PFSK-1 (cell line): ENCODE measurements around the gene RFX2.

Experiments used
- FOXP2 ChIP-seq: optimal IDR thresholded peaks from 2 replicates; pipeline ENCODE3; 2011; ENCODE audit warnings: borderline replicate concordance, control low read depth, inconsistent platforms; ENCODE audit not compliant: insufficient read depth; ENCODE audit errors: extremely low read length, extremely low read depth
- POLR2AphosphoS5 ChIP-seq: IDR thresholded peaks from 2 replicates; pipeline ENCODE4 v1.6.1; 2012; ENCODE audit warnings: low read depth, mild to moderate bottlenecking, control low read depth, low read length, moderate library complexity
- REST ChIP-seq, 2 experiments: IDR thresholded peaks; 2 replicates each; pipeline versions ENCODE4 v1.6.1 to v1.8.0; 2011 to 2012; ENCODE audit warnings: low read depth in 2 of 2, low read length in 2 of 2, control low read depth in 1 of 2, inconsistent platforms in 1 of 2, mild to moderate bottlenecking in 1 of 2, moderate library complexity in 1 of 2; ENCODE audit not compliant: insufficient read depth in 1 of 2
- SIN3A ChIP-seq: IDR thresholded peaks from 2 replicates; pipeline ENCODE4 v1.6.1; 2012; ENCODE audit warnings: mild to moderate bottlenecking, low read length, moderate library complexity, borderline replicate concordance; ENCODE audit not compliant: insufficient read depth
- TAF1 ChIP-seq: IDR thresholded peaks from 2 replicates; pipeline ENCODE4 v1.6.1; 2012; ENCODE audit warnings: low read length, control low read depth, borderline replicate concordance; ENCODE audit not compliant: insufficient read depth

GRCh38 chr19:6042776-6043726 is 67.2 kb downstream of the RFX2 start:
- no peak for TF ChIP-seq POLR2AphosphoS5
- TF ChIP-seq SIN3A = no peak
- TF ChIP-seq TAF1 = no peak
- no peak for TF ChIP-seq REST (IDR thresholded peaks at IDR 0.05; ENCODE audit: insufficient read depth in 1 of 2, low read depth in 2 of 2, low read length in 2 of 2)
- no peak for TF ChIP-seq FOXP2
